CD4-positive, alpha-beta T cell treated with Interleukin-17A for 1 hour (primary cell): ENCODE results near the gene RITA1.

Experiments used
- DNase-seq: peaks from one replicate; pipeline ENCODE4 v3.0.0-alpha.2; 2020

RITA1 gene

GRCh38 chr12:113154351-113154973, 31.1 kb upstream of the RITA1 start:
- DNase-seq: no peak

DNA sequence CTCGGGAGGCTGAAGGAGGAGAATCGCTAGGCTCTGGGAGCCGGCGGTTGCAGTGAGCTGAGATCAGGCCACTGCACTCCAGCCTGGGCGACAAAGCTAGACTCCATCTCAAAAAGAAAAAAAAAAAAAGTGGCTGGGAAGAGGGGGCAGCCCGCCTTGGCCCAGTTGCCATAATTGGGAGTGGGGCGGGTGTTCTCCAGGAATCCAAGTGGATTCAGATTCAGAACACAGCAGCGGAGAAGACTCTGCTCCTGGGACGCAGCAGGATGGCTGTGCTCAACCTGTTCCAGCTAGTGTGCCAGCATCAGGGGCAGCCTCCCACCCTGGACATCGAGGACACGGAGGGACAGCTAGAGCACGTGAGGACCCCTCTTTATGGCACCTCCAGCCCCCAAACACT, 30.5 kb upstream of the RITA1 start:
- DNase-seq: no peak

GRCh38 chr12:113155646-113156045, 29.9 kb upstream of the RITA1 start:
- no peak for DNase-seq

DNA sequence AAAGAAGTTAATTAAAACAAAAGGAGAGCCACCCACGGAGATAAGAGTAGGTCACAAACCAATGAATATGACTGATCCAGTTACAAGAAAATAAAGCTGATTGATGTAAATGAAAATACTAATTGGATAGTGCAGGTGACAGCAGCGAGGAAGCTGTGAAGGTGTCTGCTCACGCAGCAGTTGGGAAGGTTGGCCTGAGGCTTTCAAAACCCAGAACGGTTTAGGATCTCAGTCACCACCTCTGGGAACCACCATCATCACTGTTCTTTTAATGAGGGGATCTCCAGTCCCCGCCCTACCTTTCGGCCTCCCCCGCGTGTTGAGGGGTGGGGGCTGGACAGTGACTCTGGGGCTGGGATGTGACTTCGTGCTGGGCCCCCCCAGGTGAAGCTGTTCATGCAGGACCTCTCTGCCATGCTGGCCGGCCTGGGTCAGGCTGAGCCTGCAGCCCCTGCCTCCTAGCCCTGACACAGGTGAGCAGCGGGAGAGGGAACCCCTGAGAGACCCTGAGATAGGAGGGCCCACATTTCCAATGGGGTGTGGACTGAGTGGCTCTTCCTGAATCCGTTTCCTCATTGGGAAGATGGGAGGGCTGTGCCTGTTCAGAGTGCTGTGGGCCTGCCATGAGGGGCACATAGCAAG, 28.2 kb upstream of the RITA1 start:
- no peak for DNase-seq

DNA sequence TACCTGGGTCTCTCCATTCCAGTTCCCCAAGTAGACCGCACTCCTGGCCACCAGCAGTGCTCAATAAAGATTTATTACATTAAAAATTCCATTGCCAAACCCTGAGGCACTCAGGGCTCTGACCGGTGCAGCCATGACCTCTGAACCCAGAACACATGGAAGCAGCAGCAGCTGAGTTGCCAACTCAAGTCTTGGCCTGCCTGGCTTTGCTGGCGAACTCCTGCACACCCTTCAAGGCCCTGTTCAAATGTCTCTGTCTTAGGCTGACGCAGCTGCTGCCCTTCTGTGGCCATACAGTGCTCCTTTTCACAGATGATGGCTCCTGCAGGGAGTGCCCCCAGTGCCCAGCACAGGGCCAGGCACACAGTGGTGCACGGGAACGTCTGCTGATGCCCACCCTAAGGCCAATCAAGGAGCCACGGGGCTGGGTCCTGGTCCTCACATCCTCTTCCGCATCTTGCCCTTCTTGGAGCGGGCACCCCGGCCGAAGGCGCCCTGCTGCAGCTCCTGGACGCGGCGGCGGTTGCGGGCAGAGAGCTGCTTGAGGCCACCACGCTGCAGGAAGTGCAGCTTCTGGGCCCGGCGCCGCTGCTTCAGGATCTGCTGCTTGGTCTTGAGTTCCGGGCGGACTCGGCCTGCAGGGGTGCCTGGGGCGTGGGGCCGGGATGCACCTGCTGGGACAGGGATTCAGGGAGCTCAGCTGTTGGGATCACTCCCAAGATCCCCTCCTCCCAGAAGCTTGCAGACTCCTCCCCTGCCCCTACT, 26.9 kb upstream of the RITA1 start:
- no peak for DNase-seq

- no peak for DNase-seq
Measured at GRCh38 chr12:113159937-113160336, 25.6 kb upstream of the RITA1 start.

DNA sequence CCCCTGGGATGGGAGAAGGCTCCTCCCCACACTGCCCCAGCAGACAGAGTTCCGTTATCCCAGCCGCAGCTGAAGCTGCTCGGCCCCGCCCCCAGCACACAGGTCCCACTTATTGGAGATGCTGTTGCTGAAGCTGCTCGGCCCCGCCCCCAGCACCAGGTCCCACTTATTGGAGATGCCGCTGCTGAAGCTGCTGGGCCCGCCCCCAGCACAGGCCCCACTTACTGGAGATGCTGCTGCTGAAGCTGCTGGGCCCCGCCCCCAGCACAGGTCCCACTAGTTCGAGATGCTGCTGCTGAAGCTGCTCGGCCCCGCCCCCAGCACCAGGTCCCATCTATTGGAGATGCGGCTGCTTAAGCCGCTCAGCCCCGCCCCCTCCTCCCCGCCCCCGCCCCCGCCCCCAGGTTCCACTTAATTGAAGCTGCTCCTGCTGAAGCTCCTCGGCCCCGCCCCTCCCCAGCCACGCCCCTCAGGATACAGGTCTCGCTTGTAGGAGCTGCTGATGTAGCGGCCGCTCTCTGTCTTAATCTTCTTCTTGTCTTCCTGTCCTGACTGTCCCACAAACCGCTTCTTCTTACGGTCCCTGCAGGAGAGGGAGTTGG, 24.0 kb upstream of the RITA1 start:
- no peak for DNase-seq

- DNase-seq: no peak
Measured at GRCh38 chr12:113162102-113163029, 23.2 kb upstream of the RITA1 start.

- DNase-seq: no peak
Measured at GRCh38 chr12:113163030-113163360, 22.5 kb upstream of the RITA1 start.

GRCh38 chr12:113164014-113164413, 21.5 kb upstream of the RITA1 start:
- no peak for DNase-seq

- DNase-seq: no peak
Measured at GRCh38 chr12:113165521-113166450, 19.7 kb upstream of the RITA1 start.

- DNase-seq: no peak
Measured at GRCh38 chr12:113167868-113168267, 17.7 kb upstream of the RITA1 start.

DNA sequence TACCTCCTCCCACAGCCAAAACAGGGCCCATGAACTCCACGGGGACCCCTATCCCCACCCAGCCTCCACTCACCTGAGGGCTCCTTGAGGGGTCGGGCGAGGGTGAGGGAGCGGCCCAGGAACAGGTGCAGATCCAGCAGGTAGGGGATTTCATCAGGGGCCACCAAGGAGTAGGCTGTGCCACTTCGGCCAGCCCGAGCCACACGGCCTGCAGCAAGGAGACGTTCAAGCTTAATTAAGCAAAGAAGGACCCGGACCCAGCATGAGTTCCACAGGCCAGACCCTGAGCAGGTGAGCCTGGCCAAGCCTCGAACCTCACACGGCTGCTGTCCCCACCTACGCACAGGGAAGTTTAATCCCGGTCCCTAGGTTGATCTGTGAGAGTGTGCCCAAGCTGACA, 15.8 kb upstream of the RITA1 start:
- DNase-seq: no peak

DNA sequence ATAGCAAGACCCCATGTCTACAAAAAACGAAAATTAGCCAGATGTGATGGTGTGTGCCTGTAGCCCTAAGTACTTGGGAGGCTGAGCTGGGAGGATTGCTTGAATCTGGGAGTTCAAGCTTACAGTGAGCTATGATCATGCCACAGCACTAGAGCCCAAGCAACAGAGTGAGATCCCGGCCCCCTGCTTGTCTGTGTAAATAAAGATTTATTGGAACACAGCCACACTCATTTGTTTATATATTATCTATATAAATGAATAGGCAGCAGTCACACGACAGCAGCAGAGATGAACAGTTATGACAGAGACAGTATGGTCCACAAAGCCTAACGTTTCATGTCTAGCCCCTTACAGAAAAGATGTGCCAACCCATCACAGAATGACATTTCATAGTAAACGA, 15.1 kb upstream of the RITA1 start:
- DNase-seq: no peak

DNA sequence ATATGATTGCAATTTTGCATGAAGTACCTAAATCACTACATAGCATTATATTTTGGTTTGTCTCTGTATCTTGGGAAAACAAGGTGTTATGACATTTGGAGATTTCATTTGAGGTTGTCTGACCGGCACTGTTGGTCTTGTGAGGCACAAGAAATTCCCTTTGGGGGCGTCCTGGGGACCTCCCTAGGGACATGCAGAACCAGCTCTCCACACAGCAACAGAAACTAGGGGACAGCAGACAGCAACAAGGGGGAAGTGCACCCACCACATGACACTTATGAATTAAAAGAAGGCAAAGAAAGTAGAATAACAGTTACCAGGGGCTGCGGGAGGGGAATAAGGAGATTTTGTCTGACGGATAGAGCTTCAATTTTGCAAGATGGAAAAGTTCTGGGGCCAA, 14.6 kb upstream of the RITA1 start:
- no peak for DNase-seq

- DNase-seq: no peak
Measured at GRCh38 chr12:113171543-113171942, 14.0 kb upstream of the RITA1 start.

DNA sequence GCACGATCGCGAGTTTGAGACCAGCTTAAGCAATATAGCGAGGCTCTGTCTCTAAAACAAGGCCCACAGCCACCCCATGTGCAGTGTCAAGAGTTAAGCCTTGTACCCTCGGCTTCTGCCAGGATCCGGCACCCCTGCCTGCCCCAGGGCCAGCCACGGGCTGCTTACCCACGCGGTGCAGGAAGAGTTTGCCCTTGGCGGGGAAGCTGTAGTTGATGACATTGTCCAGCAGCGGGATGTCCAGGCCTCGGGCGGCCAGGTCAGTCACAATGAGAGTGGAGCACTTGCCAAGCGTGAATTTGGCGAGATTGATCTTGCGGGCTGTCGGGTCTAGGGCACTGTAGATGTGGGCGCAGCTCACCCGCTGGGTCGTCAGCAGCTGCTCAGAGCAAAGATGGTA, 13.3 kb upstream of the RITA1 start:
- DNase-seq: no peak

DNA sequence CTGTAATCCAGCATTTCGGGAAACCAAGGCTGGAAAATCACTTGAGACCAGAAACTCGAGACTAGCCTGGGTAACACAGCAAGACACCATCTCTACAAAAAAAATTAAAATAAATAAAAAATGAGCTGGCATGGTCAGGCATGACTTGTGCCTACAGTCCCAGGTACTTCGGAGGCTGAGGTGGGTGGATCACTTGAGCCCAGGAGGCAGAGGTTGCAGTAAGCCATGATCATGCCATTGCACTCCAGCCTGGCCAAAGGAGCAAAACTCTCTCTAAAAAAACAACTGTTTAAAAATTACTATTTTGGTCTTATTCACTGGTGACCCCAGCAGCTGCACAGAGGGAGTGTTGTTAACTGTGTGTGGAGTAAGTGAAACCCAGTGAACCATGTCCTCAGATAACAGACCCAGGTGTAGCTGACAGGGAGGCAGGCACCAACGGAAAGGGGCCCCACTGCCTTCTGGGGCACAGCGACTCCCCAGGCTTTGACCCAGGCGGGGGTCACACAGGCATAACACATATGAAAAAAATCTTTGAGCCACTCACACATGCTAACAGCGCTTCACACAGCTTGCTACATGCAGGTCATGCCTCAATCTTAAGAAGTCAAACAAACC, 12.3 kb upstream of the RITA1 start:
- no peak for DNase-seq

GRCh38 chr12:113174461-113175384, 10.8 kb upstream of the RITA1 start:
- DNase-seq: peak; percentile 79

DNA sequence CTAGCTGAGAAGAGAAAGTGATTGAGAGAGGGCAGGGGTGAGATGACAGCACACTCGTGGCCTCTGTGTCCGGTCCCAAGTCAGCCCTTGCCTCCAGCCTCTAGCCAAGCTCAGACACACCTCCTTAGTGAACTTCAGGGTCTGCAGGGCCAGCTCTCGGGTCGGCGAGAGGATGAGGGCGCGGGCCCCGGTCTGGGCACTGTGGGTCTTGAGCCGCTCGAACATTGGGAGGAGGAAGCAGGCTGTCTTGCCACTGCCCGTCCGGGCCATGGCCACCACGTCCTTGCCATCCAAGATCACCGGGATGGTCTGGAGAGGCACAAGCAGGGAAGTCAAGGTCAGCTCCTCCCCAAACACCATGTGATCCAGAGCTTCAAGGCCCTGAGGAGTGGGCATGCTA, 6.5 kb upstream of the RITA1 start:
- DNase-seq: no peak
